Upper lobe of left lung (tissue), 6 donors: ENCODE data around the gene MAP3K3. TPM values are rescaled to one million over a fixed set of nuclear protein-coding genes. Genes with fewer than 3 reads are reported as not detected.

ENCODE experiments used
- ATAC-seq, 2 donors: fragments of 200-7000 bp; cut with Tn5 transposase; one replicate each; pipeline ENCODE4 v1.9.1; 2022; ENCODE audit warnings: mild to moderate bottlenecking in 2 of 2, moderate library complexity in 2 of 2; ENCODE audit not compliant: low FRiP score in 2 of 2
- DNase-seq, 2 donors: peaks; one replicate each; pipeline ENCODE4 v3.0.0-alpha.2; 2019 to 2020
- H3K27ac ChIP-seq, 4 donors: fragments of 200-600 bp; sonication (generic); one replicate each; pipeline ENCODE4 v1.5.1; 2016 to 2019
- H3K27me3 ChIP-seq, 4 donors: fragments of 200-600 bp; sonication (generic); one replicate each; pipeline ENCODE4 v1.5.1; 2017 to 2019
- H3K36me3 ChIP-seq, 4 donors: fragments of 200-600 bp; sonication (generic); one replicate each; pipeline ENCODE4 v1.5.1; 2016 to 2019
- H3K4me1 ChIP-seq, 4 donors: fragments of 200-600 bp; sonication (generic); one replicate each; pipeline ENCODE4 v1.5.1; 2018 to 2019
- H3K4me3 ChIP-seq, 4 donors: fragments of 200-600 bp; sonication (generic); one replicate each; pipeline ENCODE4 v1.5.1; 2017 to 2019; ENCODE audit warnings: mild to moderate bottlenecking in 2 of 4, moderate library complexity in 1 of 4
- H3K9me3 ChIP-seq, 4 donors: fragments of 200-600 bp; sonication (generic); one replicate each; pipeline ENCODE4 v1.5.1; 2018 to 2019
- EP300 ChIP-seq, 4 donors: sonication (generic); formaldehyde crosslinking; IDR thresholded peaks; one replicate each; pipeline ENCODE4 v1.5.1; 2017; ENCODE audit warnings: antibody characterized with exemption in 4 of 4, control low read depth in 2 of 4
- POLR2A ChIP-seq, 4 donors: fragments of 450-650 bp; IDR thresholded peaks; one replicate each; pipeline ENCODE4 v1.5.1; 2016 to 2017; ENCODE audit warnings: antibody characterized with exemption in 4 of 4, mild to moderate bottlenecking in 2 of 4
- POLR2AphosphoS5 ChIP-seq, 2 donors: sonication (generic); formaldehyde crosslinking; IDR thresholded peaks; one replicate each; pipeline ENCODE4 v1.5.1; 2017; ENCODE audit warnings: antibody characterized with exemption in 2 of 2
- WGBS, 2 donors: methylation state at CpG; one replicate each; pipeline ENCODE4 v1.1.5; 2017 to 2018; 5-methylcytosine and 5-hydroxymethylcytosine counted together
- total RNA-seq, 6 donors: library from RNA; depleted of rRNA in 4 of 6; stranded (reverse); fragments of >200 nt in 4 of 6; gene quantifications; one replicate each; pipeline versions ENCODE4 v1.1.0 to v1.2.1, GENCODE V29; 2016 to 2021
- TF ChIP-seq, protein P1 (sequence below), 6 experiments: fragments of 450-650 bp in 4 of 6; fragments of 200-600 bp in 2 of 6; sonication (generic) in 2 of 6; IDR thresholded peaks; one replicate each; pipeline ENCODE4 v1.5.1; 2016 to 2019; ENCODE audit warnings: antibody characterized with exemption in 6 of 6
- donor health status: DM: no; HTN: no; CAD: no; lungs with moderate emphysema.
- donor health status: DM: no; HTN: yes; CAD: no; lungs with severe emphysema.

The MAP3K3 gene
- total RNA-seq, 6 donors from 2014 or later = 55.1 to 116 (median 60.4) TPM

DNA sequence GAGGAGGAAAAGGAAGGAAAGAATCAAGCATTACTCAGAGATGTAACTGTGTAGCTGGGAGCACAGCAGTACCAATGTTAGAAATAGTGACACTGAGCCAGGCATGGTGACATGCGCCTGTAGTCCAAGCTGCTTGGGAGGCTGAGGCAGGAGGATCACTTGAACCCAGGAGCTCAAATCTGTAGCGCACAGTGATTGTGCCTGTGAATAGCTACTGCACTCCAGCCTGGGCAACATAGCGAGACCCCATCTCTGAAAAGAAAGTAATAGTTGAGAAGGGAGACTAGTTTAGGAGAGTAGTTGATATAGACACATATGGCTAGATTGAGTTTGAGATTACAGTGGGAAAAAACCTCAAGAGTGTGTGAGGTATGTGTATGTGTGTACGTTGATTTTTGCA lies 17.8 kb downstream of the MAP3K3 start:
- 90 to 96% methylated on average over 4 of the region's 4 CpGs for WGBS, 2 donors
- ATAC-seq (no peak), DNase-seq (no peak)
- Histone ChIP-seq H3K4me3 (no peak overlapping the region), H3K36me3 (peaks cover 0 to 49% (median 10%) of the 10 kb centered on the region in 4 donors), H3K27me3 (no peaks in the 10 kb centered on the region), H3K4me1 (peaks cover 4 to 23% (median 13%) of the 10 kb centered on the region in 4 donors), H3K9me3 (no peaks in the 10 kb centered on the region), H3K27ac (no peak overlapping the region)
- TF ChIP-seq EP300 (IDR thresholded peaks at IDR 0.05) (no peak), POLR2A (IDR thresholded peaks at IDR 0.05) (no peak), POLR2AphosphoS5 (IDR thresholded peaks at IDR 0.05) (no peak)
- TF ChIP-seq, protein P1, sequence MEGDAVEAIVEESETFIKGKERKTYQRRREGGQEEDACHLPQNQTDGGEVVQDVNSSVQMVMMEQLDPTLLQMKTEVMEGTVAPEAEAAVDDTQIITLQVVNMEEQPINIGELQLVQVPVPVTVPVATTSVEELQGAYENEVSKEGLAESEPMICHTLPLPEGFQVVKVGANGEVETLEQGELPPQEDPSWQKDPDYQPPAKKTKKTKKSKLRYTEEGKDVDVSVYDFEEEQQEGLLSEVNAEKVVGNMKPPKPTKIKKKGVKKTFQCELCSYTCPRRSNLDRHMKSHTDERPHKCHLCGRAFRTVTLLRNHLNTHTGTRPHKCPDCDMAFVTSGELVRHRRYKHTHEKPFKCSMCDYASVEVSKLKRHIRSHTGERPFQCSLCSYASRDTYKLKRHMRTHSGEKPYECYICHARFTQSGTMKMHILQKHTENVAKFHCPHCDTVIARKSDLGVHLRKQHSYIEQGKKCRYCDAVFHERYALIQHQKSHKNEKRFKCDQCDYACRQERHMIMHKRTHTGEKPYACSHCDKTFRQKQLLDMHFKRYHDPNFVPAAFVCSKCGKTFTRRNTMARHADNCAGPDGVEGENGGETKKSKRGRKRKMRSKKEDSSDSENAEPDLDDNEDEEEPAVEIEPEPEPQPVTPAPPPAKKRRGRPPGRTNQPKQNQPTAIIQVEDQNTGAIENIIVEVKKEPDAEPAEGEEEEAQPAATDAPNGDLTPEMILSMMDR (IDR thresholded peaks at IDR 0.05) = no peak

DNA sequence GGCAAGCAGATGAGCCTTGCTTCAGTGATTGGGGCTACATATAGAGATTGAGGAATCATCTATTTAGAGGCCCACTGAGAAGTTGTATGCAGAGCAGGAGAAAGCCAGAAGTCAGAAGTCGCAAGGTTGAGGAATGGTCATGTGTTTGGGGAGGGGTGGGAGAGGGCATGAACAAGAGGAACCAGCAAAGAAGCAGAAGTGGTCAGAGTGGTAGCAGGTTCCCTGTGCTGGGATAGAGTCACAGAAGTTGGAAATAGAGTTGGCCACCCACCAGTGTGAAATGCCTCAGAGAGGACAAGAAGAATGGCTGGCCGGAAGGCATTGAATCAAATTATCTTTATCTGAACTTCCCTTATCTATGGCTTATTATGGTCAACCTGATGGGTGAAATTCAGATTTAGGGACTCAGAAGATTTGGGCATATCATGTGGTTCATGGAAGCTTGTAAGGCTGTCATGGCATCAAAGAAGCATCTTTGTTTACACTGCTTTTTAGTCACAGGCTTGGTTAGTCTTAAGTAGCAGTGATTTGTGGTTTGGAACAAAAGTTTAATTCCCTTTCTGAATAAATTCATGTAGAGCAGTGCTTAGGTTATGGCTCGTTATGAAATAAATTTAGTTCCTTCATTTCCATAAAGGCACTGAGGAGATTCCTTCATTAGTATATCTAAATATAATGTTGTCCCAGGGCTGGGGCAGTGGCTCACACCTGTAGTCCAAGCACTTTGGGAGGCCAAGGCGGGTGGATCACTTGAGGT lies 19.7 kb downstream of the MAP3K3 start:
- Histone ChIP-seq H3K4me1 (peaks cover 20 to 31% (median 25%) of the 10 kb centered on the region in 4 donors), H3K36me3 (peaks cover 0 to 44% (median 5%) of the 10 kb centered on the region in 4 donors), H3K4me3 (no peak overlapping the region), H3K27ac (peak overlapping the region; percentile 16 to 55 (median 44)), H3K27me3 (no peaks in the 10 kb centered on the region), H3K9me3 (no peaks in the 10 kb centered on the region)
- DNase-seq = peak in 1 of 2 donors; percentile 77
- 80 to 82% methylated on average over 4 of the region's 4 CpGs for WGBS, 2 donors
- TF ChIP-seq POLR2AphosphoS5 (IDR thresholded peaks at IDR 0.05) = peak in 1 of 2 donors; percentile 18
- TF ChIP-seq EP300 (IDR thresholded peaks at IDR 0.05) = no peak
- peak; percentile 73 to 91 for ATAC-seq

GRCh38 chr17:63644846-63645245 lies 22.6 kb downstream of the MAP3K3 start:
- no peaks in the 10 kb centered on the region for H3K27me3 ChIP-seq
- DNase-seq = no peak
- peaks cover 37 to 45% (median 41%) of the 10 kb centered on the region in 4 donors for H3K4me1 ChIP-seq
- H3K36me3 ChIP-seq = peaks cover 0 to 50% (median 5%) of the 10 kb centered on the region in 4 donors
- WGBS, 2 donors = 84 to 88% methylated on average over 7 of the region's 7 CpGs
- peak overlapping the region in 1 of 4 donors; percentile 31 for H3K27ac ChIP-seq
- no peak overlapping the region for H3K4me3 ChIP-seq
- TF ChIP-seq, protein P1 (IDR thresholded peaks at IDR 0.05) = no peak
- no peak for TF ChIP-seq EP300 (IDR thresholded peaks at IDR 0.05)
- ATAC-seq = no peak
- no peaks in the 10 kb centered on the region for H3K9me3 ChIP-seq

DNA sequence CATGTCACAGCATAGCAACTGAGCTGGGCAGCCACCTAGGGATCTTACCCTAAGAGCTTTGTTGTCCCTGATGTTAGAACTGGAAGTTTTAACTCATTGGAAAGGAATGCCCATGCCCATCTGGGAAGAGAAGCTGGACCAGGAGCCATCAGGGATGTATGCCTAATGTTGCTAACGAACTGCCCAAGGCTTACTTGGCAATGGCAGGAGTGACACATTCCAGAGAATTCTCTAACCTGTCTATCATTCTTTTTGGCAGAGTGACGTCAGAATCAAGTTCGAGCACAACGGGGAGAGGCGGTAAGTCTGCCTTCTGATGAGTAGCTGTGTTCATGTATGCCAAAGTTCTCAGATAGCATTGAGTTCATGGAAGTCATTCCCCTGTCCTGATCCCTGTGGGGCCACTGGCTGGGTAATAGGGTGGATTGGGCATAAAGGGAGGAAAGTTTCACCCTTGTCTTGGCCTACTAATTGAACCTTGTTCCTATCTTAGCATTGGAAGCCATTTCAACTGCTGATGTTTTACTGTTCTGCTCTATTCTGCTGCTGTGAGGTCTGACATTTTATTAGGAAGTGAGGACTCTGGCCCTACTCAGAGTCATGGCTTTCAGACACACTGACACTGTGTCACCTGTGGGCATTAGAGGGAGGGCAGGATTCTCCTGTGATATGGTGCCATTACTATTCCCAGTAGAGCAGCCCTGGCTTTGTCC lies 23.7 kb downstream of the MAP3K3 start:
- no peaks in the 10 kb centered on the region for H3K9me3 ChIP-seq
- H3K27ac ChIP-seq = peak overlapping the region; percentile 52 to 77 (median 68)
- no peak for DNase-seq
- H3K4me3 ChIP-seq = no peak overlapping the region
- H3K36me3 ChIP-seq = peaks cover 0 to 45% (median 5%) of the 10 kb centered on the region in 4 donors
- 82 to 85% methylated on average over 4 to 5 of the region's 5 CpGs for WGBS, 2 donors
- ATAC-seq = peak in 1 of 2 donors; percentile 18
- H3K27me3 ChIP-seq = no peaks in the 10 kb centered on the region
- TF ChIP-seq POLR2AphosphoS5 (IDR thresholded peaks at IDR 0.05) (no peak), POLR2A (IDR thresholded peaks at IDR 0.05) (no peak), EP300 (IDR thresholded peaks at IDR 0.05) (no peak)
- TF ChIP-seq, protein P1 (IDR thresholded peaks at IDR 0.05) = no peak
- H3K4me1 ChIP-seq = peaks cover 37 to 50% (median 44%) of the 10 kb centered on the region in 4 donors

DNA sequence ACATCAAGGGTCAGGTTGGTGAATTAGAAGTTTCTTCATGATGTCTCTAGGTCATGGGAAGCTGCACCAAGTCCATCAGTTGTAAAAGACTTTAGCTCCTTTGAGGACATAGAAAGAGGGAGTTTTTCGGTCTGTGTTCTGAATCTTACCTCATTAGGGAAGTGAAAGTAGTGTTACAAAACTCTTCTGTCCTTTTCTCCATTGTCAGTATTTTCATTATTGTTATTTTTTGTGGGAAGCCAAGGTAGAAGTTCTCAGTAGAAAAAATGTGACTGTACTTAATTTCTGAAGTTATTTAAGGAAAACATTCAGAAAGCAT lies 24.2 kb downstream of the MAP3K3 start:
- peaks cover 0 to 50% (median 5%) of the 10 kb centered on the region in 4 donors for H3K36me3 ChIP-seq
- no peak overlapping the region for H3K4me3 ChIP-seq
- no peaks in the 10 kb centered on the region for H3K27me3 ChIP-seq
- no peak for DNase-seq
- WGBS, 2 donors = 73 to 74% methylated on average over 1 of the region's 1 CpG
- peak in 1 of 2 donors; percentile 62 for ATAC-seq
- H3K4me1 ChIP-seq = peaks cover 33 to 50% (median 42%) of the 10 kb centered on the region in 4 donors
- TF ChIP-seq, protein P1 (IDR thresholded peaks at IDR 0.05) = no peak
- no peak for TF ChIP-seq POLR2A (IDR thresholded peaks at IDR 0.05)
- no peak for TF ChIP-seq POLR2AphosphoS5 (IDR thresholded peaks at IDR 0.05)
- TF ChIP-seq EP300 (IDR thresholded peaks at IDR 0.05) = no peak
- H3K27ac ChIP-seq = peak overlapping the region; percentile 52 to 77 (median 68)
- H3K9me3 ChIP-seq = no peaks in the 10 kb centered on the region
